ENCODE measurements around the gene DNASE1L2.

DNASE1L2 gene

DNA sequence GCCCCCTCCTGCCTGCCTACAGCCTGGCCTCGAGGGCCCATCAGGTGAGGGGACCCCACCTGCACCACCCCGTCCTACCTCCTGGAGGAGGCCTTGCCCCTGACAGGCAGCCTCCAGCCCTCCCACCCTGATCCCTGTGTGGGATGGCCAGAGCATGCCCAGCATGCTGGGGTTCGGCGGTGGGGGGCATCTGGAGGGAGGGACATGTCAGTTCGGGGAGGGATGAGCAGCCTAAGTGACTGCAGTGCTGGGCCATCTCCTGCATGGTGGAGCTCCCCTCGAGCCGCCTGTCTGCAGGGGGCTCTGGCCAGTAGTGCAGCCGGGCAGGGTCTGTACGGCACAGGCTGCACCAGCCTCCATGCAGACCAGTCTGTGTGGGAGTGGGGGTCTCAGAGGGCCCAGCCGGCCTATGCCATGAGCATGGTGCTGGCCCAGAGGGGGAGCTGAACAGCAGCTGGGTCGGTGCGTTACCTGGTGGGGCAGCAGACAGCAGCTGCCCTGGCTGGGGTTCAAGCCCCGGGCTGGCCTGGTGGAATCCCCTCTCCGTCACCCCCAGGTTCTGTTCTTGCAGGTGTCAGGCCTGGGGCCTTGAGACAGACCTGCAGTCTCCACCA, 35.7 kb downstream of the DNASE1L2 start:
- DNase-seq, result no peak

DNA sequence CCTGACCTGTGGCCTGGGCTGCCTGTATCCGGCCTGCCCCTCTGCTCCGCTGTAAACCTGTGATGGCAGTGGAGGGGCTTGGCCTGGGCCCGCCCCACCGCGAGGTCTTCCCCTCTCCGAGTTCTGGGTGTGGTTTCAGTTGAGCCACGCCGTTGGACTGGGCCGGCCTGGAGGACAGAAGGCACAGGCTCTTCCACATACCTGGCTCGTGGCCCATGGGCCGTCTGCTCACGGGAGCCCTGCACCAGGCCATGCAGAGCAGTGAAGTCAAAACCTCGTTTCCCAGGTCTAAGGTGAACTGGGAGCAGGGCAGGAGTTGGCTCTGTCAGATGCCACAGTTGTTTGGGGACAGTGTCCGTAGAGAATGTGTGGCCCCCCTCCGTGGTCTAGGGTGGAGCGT, 37.2 kb downstream of the DNASE1L2 start:
- no peak for DNase-seq

DNA sequence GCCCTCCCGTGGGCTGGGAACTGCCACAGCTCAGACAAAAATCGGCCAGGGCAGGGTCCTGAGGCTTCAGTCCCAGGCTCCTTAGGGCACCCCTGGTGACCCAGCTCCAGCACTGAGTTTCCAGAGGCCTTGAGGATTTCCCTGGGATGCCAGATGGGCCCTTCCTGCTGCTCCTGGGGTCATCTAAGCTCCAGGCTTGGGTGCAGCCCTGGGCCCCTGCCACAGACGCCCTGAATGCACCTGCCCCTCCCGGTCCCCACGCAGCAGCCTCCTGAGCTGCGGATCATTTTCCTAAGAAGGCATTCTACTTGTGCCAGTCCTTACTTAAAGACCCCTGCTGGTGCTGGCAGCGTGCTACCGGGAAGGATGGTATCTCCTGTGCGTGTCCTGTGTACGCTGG, 37.7 kb downstream of the DNASE1L2 start:
- DNase-seq, result no peak

DNA sequence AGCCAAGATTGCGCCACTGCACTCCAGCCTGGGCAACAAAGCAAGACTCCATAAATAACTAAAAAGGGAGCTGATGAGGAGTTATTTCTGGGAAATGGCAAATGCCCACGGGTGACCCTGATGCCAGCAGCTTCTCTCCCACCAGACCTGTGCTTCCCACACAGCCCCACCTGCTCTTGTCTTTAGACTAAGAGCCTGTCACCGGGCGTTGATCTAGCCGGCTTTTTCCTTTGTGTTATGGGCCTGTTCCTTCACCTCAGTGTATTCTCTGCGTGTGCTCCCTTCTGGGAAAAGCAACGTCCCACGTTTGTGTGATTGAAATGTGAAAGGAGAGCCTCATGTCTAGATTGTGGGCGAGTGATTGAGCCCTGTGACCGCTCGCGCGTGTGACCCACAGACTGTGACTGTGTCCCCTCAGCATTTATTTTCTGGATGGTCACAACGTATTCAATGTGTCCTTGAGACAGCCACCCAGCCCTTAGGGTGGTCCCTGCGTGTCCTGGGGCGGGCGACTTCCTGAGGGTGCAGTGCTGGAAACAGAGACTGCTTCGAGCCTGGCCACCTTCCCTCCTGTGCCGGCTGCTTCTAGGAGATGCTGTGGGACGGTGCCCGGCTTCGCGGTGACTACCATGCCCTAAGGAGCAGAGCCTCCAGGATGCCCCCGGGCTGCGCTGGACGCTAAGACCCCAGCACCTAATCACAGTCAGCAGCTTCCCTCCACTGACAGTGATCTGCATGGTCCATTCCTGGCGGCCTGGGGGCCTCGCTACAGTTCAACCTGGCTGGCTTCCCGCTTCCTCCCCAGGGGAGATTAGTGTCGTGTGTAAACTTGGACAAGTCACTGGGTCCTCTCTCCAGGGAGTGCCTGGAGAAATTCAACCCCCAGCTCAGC, 39.5 kb downstream of the DNASE1L2 start:
- DNase-seq, result no peak

DNA sequence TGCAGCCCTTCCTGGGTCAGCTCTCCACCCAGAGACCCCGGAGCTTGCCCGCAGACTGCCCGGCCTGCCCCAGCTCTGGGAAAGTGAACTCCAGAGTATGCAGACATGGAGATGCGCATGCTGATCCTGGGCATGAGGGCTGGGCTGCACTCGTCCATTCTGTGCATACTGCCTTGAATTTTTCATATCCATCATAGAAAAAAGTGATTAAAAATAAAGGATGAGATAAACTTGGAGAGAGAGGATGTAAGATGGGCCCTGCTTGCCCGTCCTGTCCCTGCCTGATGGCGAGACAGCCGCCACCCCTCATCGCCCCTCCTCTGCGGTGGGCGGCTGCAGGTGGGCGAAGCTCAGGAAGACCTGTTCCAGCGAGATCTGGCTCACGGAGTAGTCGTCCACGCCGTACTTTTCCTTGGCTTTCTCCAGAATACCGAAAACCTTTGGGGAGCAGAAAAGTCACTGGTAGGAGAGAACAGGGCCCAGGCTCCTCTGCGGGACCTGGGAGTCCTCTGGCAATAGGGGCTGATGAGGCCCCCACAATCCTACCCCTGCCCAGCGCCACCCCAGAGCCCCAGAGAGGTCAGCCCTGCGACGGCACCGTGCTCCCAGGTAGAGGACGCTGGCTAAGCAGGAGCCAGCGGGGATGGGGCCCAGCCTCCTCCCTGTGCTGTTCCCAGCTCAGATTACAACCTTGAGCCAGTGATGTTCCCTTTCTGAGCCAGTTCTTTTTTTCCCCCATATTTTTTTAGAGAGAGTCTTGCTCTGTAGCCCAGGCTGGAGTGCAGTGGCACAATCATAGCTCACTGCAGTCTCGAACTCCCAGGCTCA, 40.3 kb downstream of the DNASE1L2 start:
- DNase-seq, result no peak

DNA sequence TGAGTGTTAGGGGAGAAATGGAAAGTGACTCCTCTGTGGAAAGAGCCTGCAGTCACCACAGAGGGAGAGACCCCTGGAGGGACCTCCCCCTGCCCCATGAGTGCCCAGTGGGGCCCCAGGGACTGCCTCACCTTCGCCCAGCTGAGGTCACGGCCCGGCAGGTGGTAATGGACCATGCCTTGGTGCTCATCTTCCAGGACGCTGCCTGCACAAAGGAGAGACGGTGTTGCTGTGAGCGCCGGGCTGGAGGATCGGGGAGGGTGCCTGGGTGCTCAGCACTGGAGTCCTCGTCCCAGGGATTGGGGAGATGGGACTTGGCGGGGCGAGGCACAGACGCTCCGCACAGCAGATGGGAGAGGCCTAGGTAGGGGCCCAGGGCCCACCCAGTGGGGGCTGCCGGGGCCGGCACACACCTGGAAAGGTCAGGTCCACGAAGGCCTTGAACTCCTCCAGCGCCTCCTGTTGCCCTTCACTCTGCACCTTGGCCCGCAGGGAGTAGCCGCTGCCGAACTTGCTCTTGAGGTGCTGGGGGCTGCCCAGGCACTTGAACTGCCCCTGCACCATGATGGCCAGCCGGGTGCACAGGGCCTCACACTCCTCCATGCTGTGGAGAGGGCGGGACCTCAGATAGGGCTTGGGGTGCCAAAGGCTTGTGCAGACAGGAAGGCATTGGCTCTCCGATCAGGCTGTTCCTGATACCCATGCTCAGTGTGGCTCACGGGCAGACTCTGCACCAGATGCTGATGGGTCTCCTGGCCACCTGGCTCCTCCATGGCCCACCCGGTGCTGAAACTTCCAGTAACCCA, 41.4 kb downstream of the DNASE1L2 start:
- DNase-seq, result no peak

DNA sequence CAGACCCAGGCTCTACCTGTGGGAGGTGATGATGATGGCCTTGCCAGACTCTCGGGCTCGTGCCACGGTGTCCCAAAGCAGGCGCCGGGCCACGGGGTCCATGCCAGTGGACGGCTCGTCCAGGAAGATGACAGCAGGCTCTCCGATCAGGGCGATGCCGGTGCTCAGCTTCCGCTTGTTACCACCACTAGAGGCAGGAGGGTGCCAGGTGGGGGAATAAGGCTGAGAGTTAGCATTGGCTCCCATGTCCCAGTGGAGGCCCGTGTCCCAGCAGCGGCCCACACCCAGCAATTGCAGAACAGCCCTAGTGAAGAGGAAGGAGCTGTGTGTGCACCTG, 42.0 kb downstream of the DNASE1L2 start:
- DNase-seq, result no peak

DNA sequence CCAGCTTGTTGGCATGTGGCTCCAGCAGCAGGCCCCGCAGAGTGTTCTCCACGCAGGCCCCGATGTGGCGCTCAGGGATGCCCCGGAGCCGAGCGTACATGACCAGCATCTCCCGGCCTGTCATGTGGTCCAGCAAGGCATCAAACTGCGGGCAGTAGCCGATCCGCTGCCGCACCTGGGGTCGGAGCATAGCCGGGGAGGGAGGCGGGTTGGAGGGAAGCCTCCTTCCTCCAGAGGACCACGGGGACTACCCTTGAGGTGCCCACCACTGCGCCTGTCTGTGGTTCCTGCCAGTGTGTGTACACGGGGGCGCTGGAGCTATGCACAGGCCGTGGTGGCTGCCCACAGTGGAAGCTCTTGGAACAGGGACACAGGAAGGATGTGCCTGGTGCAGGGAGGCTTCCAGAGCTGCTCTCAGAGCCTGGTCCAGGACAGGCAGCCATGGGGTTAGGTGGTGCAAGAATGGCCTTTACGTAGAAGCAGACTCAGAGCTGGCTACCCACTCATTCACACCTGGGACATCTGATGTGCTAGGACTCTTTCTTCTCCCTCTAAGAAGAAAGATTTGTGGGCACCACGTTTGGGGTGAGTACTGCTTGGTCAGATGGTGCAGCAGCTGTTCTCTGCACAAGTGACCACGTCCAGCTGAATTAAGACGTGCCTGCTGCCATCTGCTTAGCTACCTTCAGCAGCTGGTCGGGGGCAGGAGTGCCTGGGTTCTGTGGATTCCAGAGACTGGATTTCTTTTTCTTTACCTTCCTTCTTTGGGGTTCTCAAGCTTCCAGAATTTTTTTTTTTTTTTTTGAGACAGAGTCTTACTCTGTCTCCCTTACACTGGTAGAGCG, 42.9 kb downstream of the DNASE1L2 start:
- no peak for DNase-seq

DNA sequence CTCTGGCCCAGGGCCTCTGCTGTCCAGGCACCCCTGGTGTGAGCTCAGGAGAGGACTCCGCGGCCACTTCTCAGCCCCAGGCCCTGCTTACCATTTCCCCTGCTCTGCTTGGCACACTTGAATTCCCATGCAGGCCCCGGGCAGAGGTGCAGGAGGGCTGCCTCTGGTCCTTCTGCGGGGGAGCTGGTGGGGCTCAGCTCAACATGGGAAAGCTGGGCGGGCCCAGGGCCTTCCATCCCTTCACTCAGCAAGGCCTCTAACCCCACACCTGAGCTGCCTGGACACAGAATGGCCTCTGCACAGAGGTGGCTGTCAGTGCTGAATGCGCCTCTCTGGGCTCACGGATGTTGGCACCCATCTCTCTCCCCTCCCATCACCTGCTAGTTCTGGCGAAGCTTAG, 44.2 kb downstream of the DNASE1L2 start:
- DNase-seq, result no peak

DNA sequence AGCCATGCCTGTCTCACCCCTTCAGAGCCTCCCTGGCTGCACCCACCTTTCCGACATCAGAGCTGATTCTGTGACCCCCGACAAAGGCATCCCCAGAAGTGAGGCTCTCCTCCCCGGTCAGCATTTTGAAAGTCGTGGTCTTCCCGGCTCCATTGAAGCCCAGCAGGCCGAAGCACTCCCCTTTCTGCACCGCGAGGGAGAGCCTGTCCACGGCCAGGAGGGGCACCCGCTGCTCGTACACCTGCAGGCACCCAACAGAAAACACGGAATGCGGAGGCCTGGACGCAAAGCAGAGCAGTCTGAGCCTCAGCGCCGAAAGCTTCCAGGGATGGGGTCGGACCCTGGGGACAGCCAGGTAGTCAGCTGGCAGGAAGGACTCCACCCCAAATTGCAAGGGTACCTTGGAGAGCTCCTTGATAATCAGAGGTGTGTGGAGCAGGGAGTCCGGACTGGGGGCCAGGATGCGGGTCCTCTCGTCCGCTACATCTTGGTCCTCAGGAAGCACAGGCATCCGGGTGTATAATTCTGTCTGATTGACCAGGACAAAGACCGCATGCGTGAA, 44.8 kb downstream of the DNASE1L2 start:
- DNase-seq, result no peak

DNA sequence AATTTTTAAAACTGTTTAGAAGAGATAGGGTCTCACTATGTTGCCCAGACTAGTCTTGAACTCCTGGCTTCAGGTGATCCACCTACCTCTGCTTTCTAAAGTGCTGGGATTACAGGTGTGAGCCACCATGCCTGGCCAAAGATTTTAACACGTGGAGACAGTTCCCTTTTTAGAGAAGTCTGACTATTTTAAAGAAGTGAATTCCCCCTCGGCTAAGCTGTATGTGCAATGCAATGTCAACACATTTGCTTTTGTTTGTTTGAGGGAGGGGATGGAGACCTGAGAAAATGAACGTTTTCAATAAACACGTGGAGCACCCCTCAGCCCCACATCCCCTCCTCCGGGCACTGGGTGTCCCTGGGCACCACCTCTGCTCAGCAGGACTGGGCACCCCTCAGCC, 46.0 kb downstream of the DNASE1L2 start:
- DNase-seq, result no peak

DNA sequence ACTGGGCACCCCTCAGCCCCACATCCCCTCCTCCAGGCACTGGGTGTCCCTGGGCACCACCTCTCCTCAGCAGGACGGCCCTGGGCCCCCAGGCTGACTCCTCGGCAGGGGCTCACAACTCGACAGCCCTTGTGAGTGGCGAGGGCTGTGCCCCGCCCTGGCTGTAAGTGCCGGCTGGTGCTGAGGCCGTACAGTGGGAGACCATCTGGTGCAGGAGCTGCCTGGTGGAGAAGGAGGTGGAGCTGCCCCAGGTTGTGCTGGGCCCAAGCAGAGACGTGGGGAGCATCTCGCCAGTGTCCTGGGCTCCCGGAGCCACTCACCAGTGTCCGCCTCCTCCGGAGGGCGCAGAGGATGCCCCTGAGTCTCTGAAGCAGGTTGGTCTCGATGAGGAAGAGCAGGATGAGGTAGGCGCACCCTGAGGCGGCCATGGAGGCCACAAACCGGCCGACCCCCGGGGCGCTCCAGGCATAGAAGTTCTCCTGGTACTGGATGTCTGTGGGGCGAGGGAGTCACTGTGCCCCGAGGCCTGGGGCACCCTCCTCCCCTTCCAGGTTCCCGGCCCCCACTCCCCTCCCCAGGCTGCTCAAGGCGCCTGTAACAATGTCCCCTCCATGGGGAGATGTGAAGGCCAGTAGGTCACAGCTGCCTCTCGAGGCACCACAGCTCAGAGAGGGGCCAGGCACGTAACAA, 46.8 kb downstream of the DNASE1L2 start:
- DNase-seq, result no peak

DNA sequence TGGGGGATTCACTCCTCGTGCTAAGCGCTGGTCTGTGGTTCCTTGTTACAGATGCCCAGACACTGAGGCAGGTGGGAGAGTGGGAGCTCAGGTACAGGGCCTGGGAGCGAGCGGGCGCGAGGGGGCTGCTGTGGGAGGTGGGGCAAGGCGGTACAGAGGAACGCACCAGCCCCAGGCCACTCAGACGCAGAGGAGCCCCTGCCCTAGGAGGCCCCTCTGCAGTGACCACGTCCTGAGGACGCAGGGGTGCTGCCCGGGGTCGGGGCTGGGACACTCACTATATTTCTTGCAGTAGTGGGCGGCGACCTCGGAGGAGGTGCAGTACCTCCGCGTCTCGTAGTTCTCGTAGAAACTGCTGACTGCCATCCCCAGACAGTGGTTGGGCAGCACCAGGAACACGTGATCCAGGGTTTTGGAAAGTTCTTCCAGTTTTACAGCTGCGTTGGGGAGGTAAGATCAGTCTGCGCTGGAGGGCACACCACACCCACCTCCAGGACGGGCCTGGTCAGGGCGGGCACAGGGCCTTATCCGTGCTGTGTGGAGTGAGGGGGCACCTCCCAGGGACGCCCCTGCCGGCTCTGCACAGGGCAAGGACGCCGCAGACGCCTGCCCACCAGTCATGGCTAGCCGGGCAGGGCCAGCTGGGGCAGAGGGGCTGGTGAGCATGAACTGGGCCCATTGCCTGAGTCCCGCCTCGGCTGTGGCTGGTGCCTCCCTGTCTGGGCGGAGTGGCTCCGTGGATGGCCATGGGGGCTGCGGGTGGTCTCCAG, 47.9 kb downstream of the DNASE1L2 start:
- DNase-seq, result no peak

DNA sequence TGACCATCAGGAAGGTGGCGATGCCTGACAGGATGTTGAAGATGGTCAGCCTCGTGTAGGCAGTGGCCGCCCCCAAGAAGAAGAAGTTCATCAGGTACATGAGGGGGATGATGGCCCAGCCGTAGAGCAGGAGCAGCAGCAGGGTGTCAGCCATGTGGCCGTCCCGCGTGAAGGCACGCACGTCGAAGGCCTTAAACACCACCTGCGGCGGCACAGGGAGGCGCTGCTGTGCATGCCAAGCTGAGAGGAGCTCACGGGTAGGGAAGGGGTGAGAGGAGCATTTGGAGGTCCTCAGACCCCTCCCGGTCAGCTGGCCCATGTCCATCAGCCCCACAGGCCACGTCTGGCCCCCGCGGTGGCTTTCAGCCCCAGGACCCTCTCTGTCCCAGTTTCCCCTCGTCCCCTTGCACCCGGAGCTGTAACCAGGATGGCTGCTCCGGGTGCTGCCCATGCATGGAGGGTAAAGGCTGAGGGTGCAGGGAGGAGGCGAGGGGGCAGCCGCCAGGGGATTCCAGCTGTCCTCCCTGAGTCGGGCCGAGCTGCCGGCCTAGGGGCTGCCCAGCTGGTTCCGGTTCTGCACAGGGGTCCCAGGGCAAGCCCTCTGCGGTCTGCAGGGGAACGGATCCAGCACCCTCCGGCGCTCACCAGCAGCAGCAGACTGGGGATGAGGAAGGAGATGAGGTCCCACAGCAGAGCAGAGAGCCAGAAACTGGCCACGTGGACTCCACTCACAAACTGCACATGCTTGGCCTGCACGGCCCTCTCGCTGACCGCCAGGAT, 48.7 kb downstream of the DNASE1L2 start:
- DNase-seq, result no peak

DNA sequence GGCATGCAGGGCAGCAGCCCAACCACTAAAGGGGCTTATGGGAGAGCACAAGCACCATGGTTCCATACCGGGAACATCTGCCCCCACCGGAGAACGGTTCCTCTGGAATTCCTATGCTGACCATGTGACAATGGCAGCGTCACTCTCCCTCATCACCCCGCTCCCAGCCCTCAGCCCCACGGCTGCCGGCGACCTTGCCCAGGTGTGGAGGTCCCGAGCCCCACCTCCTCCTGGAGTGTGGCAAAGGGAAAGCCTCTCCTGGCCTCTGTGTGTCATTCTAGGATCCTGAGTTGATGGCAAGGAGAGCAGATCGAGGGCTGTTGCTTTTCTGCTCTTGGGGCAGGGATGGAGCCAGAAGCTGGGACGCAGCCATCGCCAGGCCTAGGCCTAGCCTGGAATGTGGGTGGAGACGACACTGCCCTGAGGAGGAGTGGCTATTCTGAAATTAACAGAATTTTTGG, 49.5 kb downstream of the DNASE1L2 start:
- no peak for DNase-seq

DNA sequence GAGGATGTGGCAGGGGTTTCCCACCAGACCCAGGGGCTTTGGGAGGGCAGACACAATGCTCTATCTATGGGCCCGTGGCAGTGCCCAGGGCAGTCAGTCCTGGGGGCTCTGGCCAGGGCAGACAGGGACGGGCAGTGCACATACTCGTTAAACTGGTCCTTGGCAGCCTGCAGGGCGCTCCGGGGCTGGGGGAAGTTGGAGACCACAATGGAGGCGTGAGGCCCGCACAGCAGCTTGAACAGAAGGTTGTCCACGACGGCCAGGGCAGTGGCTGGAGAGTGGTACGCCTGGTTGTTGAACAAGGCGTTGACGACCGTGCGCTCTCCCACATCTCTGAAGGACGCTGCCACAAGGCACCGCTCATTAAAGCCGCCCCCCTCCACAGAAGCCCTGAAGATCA, 50.3 kb downstream of the DNASE1L2 start:
- no peak for DNase-seq

DNA sequence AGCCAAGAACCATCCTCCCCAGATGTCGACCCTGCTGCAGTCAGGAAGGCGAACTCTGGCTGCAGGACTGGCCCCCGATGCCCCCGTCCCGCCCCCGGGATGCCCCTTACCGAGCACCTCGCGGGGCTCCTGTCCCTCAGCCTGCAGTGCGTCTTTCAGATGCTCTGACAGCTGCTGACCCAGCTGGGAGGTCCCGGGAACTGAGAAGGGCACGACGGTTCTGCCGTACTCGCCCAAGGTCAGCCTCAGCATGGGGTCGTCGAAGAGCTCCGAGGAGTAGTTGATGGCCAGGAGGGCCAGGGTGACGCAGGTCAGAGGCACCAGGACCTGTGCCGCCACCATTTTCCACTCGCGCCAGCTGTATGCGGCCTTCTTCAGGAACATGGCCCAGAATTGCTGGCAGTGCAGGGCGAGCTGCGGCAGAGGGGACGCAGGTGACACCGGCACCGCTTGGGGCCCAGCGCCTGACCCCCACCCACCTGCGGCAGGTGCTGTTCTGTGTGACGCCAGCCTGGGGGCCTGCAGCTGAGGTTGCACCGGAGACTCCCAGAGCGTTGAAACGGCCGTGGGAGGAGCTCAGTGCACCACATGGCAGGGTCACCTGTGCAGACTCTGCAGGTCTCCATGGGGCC, 51.8 kb downstream of the DNASE1L2 start:
- DNase-seq, result no peak

Measured in NCI-H1417 treated with DMSO at 0.1 percent for 48 hours (cell line).